K562 (cell line): ENCODE measurements around the gene FRK. TPM values are rescaled to one million over a fixed set of nuclear protein-coding genes. Genes with fewer than 3 reads are reported as not detected.

Experiments
- ATAC-seq: fragments of 200-7000 bp; cut with Tn5 transposase; 3 replicates; pipeline ENCODE4 v1.9.1; 2020; ENCODE audit warnings: moderate library complexity
- BruUV-seq: library from RNA; stranded (reverse); fragments of 400-500 nt; replicated peaks from 2 replicates; lab custom pipeline; 2021; lab: Mats Ljungman, UMichigan
- CTCF ChIA-PET: fragments of 300-600 bp; formaldehyde crosslinking; extraction: SDS; loops from one replicate; lab custom pipeline; 2021; ENCODE audit warnings: low intra/inter-chr PET ratio; lab: Yijun Ruan, JAX
- POLR2A ChIA-PET: fragments of 300-600, 350-650 bp; sonication (Branson Sonifier 250); formaldehyde crosslinking; extraction: SDS; loops from one replicate; lab custom pipeline; 2021; ENCODE audit warnings: antibody characterized with exemption, inconsistent platforms; lab: Yijun Ruan, JAX
- DNase-seq, 4 experiments: peaks; one replicate each; pipeline versions ENCODE4 v3.0.0 to v3.0.0-alpha.2; 2011 to 2018; ENCODE audit warnings: low spot score in 3 of 4, mixed read lengths in 3 of 4; ENCODE audit errors: extremely low read depth in 1 of 4
- FAIRE-seq: peaks from 2 replicates; lab custom pipeline; 2011; peaks lifted over from hg19 to GRCh38; lab: Jason Lieb, UNC
- H2AFZ ChIP-seq: 2 replicates; pipeline ENCODE4 v1.6.0; 2011; ENCODE audit warnings: low read depth, low read length, control low read depth, inconsistent platforms
- H3K27ac ChIP-seq: fragments of 200-600 bp; 3 replicates; pipeline ENCODE4 v1.8.0; 2011; ENCODE audit warnings: low read depth, mild to moderate bottlenecking, control low read depth, inconsistent platforms, low read length, moderate library complexity, mixed read lengths; ENCODE audit errors: extremely low read depth
- H3K27me3 ChIP-seq, 2 experiments: fragments of 300-600 bp in 1 of 2; 2 replicates in 1 of 2; 3 replicates in 1 of 2; pipeline versions ENCODE4 v1.6.0 to v1.8.0; 2011; ENCODE audit warnings: inconsistent platforms in 2 of 2, low read length in 2 of 2, mild to moderate bottlenecking in 1 of 2, mixed read lengths in 1 of 2, moderate library complexity in 1 of 2; ENCODE audit not compliant: control insufficient read depth in 2 of 2, insufficient read depth in 2 of 2
- H3K36me3 ChIP-seq: fragments of 300-600 bp; 3 replicates; pipeline ENCODE4 v1.8.0; 2011; ENCODE audit warnings: mild to moderate bottlenecking, low read length, inconsistent platforms; ENCODE audit not compliant: control insufficient read depth, insufficient read depth
- H3K4me1 ChIP-seq, 2 experiments: fragments of 200-600 bp in 1 of 2; replicated peaks in 1 of 2; 2 replicates in 1 of 2; 3 replicates in 1 of 2; pipeline versions ENCODE4 v1.5.1 to v1.8.0; 2011; ENCODE audit warnings: inconsistent platforms in 2 of 2, low read length in 2 of 2, mild to moderate bottlenecking in 1 of 2, mixed read lengths in 1 of 2, moderate library complexity in 1 of 2; ENCODE audit not compliant: control insufficient read depth in 2 of 2, insufficient read depth in 2 of 2
- H3K4me2 ChIP-seq: 2 replicates; pipeline ENCODE4 v1.6.1; 2011; ENCODE audit warnings: low read length, control low read depth, inconsistent platforms, mixed read lengths; ENCODE audit not compliant: insufficient read depth
- H3K4me3 ChIP-seq: fragments of 200-600 bp; sonication (generic), shearing (Covaris generic); 2 replicates; pipeline ENCODE4 v1.5.1; 2016; ENCODE audit warnings: control low read depth, inconsistent platforms
- H3K79me2 ChIP-seq: fragments of 200-600 bp; 3 replicates; pipeline ENCODE4 v1.8.0; 2011; ENCODE audit warnings: low read length, inconsistent platforms; ENCODE audit not compliant: control insufficient read depth, insufficient read depth
- H3K9ac ChIP-seq, 2 experiments: 2 replicates each; pipeline versions ENCODE4 v1.6.0 to v1.6.1; 2011; ENCODE audit warnings: low read depth in 2 of 2, low read length in 2 of 2, control low read depth in 1 of 2, inconsistent platforms in 1 of 2, mild to moderate bottlenecking in 1 of 2, mixed read lengths in 1 of 2; ENCODE audit not compliant: insufficient read depth in 1 of 2
- H3K9me1 ChIP-seq: one replicate; pipeline ENCODE4 v1.6.0; 2011; ENCODE audit warnings: inconsistent platforms, mild to moderate bottlenecking, low read length, moderate library complexity; ENCODE audit not compliant: control insufficient read depth, insufficient read depth
- H3K9me3 ChIP-seq: replicated peaks from 2 replicates; pipeline ENCODE4 v1.5.1; 2011; ENCODE audit warnings: low read depth, low read length, inconsistent platforms; ENCODE audit not compliant: control insufficient read depth, insufficient read depth
- H4K20me1 ChIP-seq: replicated peaks from 2 replicates; pipeline ENCODE4 v1.6.1; 2011; ENCODE audit warnings: low read length, inconsistent platforms, mixed read lengths; ENCODE audit not compliant: control insufficient read depth, insufficient read depth
- CREB5 ChIP-seq: fragments of 250-450 bp; sonication (Bioruptor Pico); IDR thresholded peaks from 2 replicates; pipeline ENCODE4 v1.5.0; 2020; ENCODE audit warnings: mild to moderate bottlenecking
- DDX20 ChIP-seq: fragments of 450-650 bp; IDR thresholded peaks from 2 replicates; pipeline ENCODE4 v1.6.1; 2016; ENCODE audit warnings: missing genetic modification characterization, low read depth, mild to moderate bottlenecking, missing compliant biosample characterization, moderate library complexity
- EP300 ChIP-seq: IDR thresholded peaks from 2 replicates; pipeline ENCODE4 v1.6.1; 2012; ENCODE audit warnings: low read length, improper control_type of control experiment
- KLF13 ChIP-seq: fragments of 450-650 bp; IDR thresholded peaks from 2 replicates; pipeline ENCODE4 v1.6.1; 2016; ENCODE audit warnings: missing genetic modification characterization, low read depth, mild to moderate bottlenecking, missing compliant biosample characterization, moderate library complexity, borderline replicate concordance
- POLR2G ChIP-seq: fragments of 200-400 bp; formaldehyde crosslinking; IDR thresholded peaks from 2 replicates; pipeline ENCODE4 v1.6.1; 2017; ENCODE audit warnings: low read depth, mild to moderate bottlenecking, antibody characterized with exemption, low read length, moderate library complexity
- TAF7 ChIP-seq: fragments of 450-650 bp; IDR thresholded peaks from 2 replicates; pipeline ENCODE4 v1.6.1; 2016; ENCODE audit warnings: missing genetic modification characterization, missing compliant biosample characterization
- TGIF2 ChIP-seq: sonication (generic); formaldehyde crosslinking; IDR thresholded peaks from 2 replicates; pipeline ENCODE4 v1.8.1; 2022; ENCODE audit warnings: mild to moderate bottlenecking, missing genetic modification reagents, moderate library complexity
- ZNF134 ChIP-seq: fragments of 250-450 bp; sonication (Bioruptor Pico); conservative IDR thresholded peaks from 2 replicates; pipeline ENCODE4 v1.4.0; 2020
- ZNF384 ChIP-seq: IDR thresholded peaks from 2 replicates; pipeline ENCODE4 v1.6.1; 2012; ENCODE audit warnings: low read depth, low read length, improper control_type of control experiment
- ZNF507 ChIP-seq: conservative IDR thresholded peaks from 2 replicates; pipeline ENCODE4 v1.6.1; 2017; ENCODE audit warnings: missing genetic modification characterization, missing compliant biosample characterization
- ZNF655 ChIP-seq: fragments of 250-450 bp; sonication (Bioruptor Pico); IDR thresholded peaks from 2 replicates; pipeline ENCODE4 v1.5.0; 2021
- WGBS: fragments of 100-300 bp; shearing (Covaris generic); methylation state at CpG from one replicate; pipeline ENCODE4 v1.1.6; 2016; ENCODE audit warnings: low coverage, mixed read lengths; ENCODE audit not compliant: insufficient coverage; ENCODE audit errors: missing lambda C conversion rate; 5-methylcytosine and 5-hydroxymethylcytosine counted together
- in situ Hi-C: fragments of 300-500 bp; cut with MboI; formaldehyde crosslinking; loops from 4 replicates; pipeline ENCODE4 v1.15.0; 2018; ENCODE audit warnings: inconsistent platforms, mixed read lengths
- intact Hi-C: fragments of 100-400 bp; cut with micrococcal nuclease; formaldehyde crosslinking; loops from 2 replicates; pipeline ENCODE4 v1.14.2; 2022
- polyA plus RNA-seq, 8 experiments: library from polyadenylated mRNA; depleted of rRNA in 4 of 8; stranded (reverse) in 5 of 8; unstranded in 3 of 8; fragments of >200 nt; fragmentation: Nextera tagmentation in 2 of 8; fragmentation: Illumina TruSeq in 1 of 8; extraction: Ambion mirVana in 2 of 8; extraction: Trizol in 1 of 8; gene quantifications; 2 replicates each; pipeline versions ENCODE4 v1.2.1 to v1.2.3, GENCODE V29; 2011 to 2014; ENCODE audit warnings: inconsistent platforms in 1 of 8, missing spikeins in 1 of 8
- total RNA-seq, 7 experiments: library from RNA; depleted of rRNA in 6 of 7; stranded (reverse); fragments of >200 nt in 6 of 7; fragmentation: Illumina TruSeq in 2 of 7; extraction: Trizol in 2 of 7; gene quantifications; 2 replicates each; pipeline versions ENCODE4 v1.2.1 to v1.2.3, GENCODE V29; 2011 to 2021; ENCODE audit warnings: low replicate concordance in 1 of 7

FRK gene
- total and polyA plus RNA-seq, 9 of the 15 experiments (the other 6 are each of a cell fraction or from before 2014, with no cell fraction given), result 0.01 to 0.29 (median 0.09) TPM

DNA sequence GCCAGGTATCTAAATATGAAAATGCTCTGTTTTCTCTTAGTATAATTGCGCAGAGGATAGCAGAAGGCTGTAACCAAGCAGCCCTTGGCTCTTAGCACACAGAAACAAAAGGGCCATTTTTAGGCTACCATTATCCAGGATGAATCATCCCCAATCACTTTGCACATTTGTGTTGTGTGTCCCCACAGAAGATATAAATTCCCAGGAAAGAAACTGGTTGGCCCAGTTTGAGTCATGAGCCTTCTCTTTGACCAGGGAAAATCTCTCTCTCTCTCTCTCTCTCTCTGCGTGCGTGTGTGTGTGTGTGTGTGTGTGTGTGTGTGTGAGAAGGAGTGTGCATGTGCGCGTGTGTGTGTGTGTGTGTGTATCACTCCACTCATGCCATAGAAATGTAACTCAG is 178.5 kb downstream of the FRK start:
- Histone ChIP-seq H3K79me2 (no peaks in the 10 kb centered on the region), H3K36me3 (no peaks in the 10 kb centered on the region), H3K4me1 (no peaks in the 10 kb centered on the region), H4K20me1 (no peaks in the 10 kb centered on the region), H2AFZ (no peak overlapping the region), H3K9me3 (no peaks in the 10 kb centered on the region), H3K27me3 (no peaks in the 10 kb centered on the region), H3K9ac (no peak overlapping the region), H3K27ac (no peak overlapping the region), H3K9me1 (no peaks in the 10 kb centered on the region), H3K4me3 (no peak overlapping the region), H3K4me2 (no peak overlapping the region)
- DNase-seq (no peak), FAIRE-seq (no peak), ATAC-seq (no peak)
- in situ Hi-C loops (no loop called here), intact Hi-C loops (no loop called here)
- no TSS peak for BruUV-seq
- CTCF ChIA-PET, result no interaction called here
- TF ChIP-seq CREB5 (CRISPR knock-in tag) (no peak), ZNF384 (no peak), POLR2G (no peak), ZNF507 (tag) (no peak), TAF7 (tag) (no peak), EP300 (no peak), ZNF134 (CRISPR knock-in tag) (no peak), KLF13 (tag) (no peak), DDX20 (tag) (no peak), TGIF2 (CRISPR knock-in tag) (no peak), ZNF655 (CRISPR knock-in tag) (no peak)
- WGBS, result 0% methylated on average over 3 of the region's 5 CpGs
- POLR2A ChIA-PET, result no interaction called here

Other genes starting within 250 kb of the FRK start
- gene NT5DC1, start 40.0 kb upstream of the FRK start, total RNA-seq (2014; rRNA removed), result 4.9 and 12.0 TPM in 2 replicates
- 16.3 and 22.2 TPM in 2 replicates for gene NT5DC1, start 40.0 kb upstream of the FRK start, total RNA-seq (2014; rRNA removed; fragmentation: Illumina TruSeq; extraction: Trizol)
- 16.1 and 18.7 TPM in 2 replicates for gene NT5DC1, start 40.0 kb upstream of the FRK start, total RNA-seq (2015; rRNA removed; fragmentation: Illumina TruSeq; extraction: Trizol)
- gene NT5DC1, start 40.0 kb upstream of the FRK start, total RNA-seq (2021), result 28.5 and 31.8 TPM in 2 replicates
- gene NT5DC1, start 40.0 kb upstream of the FRK start, polyA plus RNA-seq (2011; rRNA removed), result 18.3 and 19.6 TPM in 2 replicates
- gene NT5DC1, start 40.0 kb upstream of the FRK start, polyA plus RNA-seq (2014; fragmentation: Illumina TruSeq; extraction: Trizol), result 14.5 and 22.2 TPM in 2 replicates
- gene NT5DC1, start 40.0 kb upstream of the FRK start, polyA plus RNA-seq (2014; fragmentation: Nextera tagmentation; extraction: Ambion mirVana), result 10 to 100 TPM; 15.7 to 20.5 TPM
- gene NT5DC1, start 40.0 kb upstream of the FRK start, polyA plus RNA-seq (2014; rRNA removed), result 15.9 and 20.7 TPM in 2 replicates
- not detected in 2 replicates for gene COL10A1, start 65.2 kb upstream of the FRK start, total RNA-seq (2014; rRNA removed)
- not detected in 2 replicates for gene COL10A1, start 65.2 kb upstream of the FRK start, total RNA-seq (2014; rRNA removed; fragmentation: Illumina TruSeq; extraction: Trizol)
- gene COL10A1, start 65.2 kb upstream of the FRK start, total RNA-seq (2015; rRNA removed; fragmentation: Illumina TruSeq; extraction: Trizol), result not detected in 2 replicates
- gene COL10A1, start 65.2 kb upstream of the FRK start, total RNA-seq (2021), result not detected in 2 replicates
- gene COL10A1, start 65.2 kb upstream of the FRK start, polyA plus RNA-seq (2011; rRNA removed), result not detected in 2 replicates
- 0.06 TPM in 1 of 2 replicates, not detected in the other for gene COL10A1, start 65.2 kb upstream of the FRK start, polyA plus RNA-seq (2014; fragmentation: Illumina TruSeq; extraction: Trizol)
- gene COL10A1, start 65.2 kb upstream of the FRK start, polyA plus RNA-seq (2014; fragmentation: Nextera tagmentation; extraction: Ambion mirVana), result under 1 TPM in 1 of 2 experiments, not detected in 1; 0.08 TPM
- gene COL10A1, start 65.2 kb upstream of the FRK start, polyA plus RNA-seq (2014; rRNA removed), result not detected in 2 replicates
- 9.1 and 9.3 TPM in 2 replicates for gene TSPYL4, start 193.2 kb upstream of the FRK start, total RNA-seq (2014; rRNA removed)
- 5.3 and 6.4 TPM in 2 replicates for gene TSPYL4, start 193.2 kb upstream of the FRK start, total RNA-seq (2014; rRNA removed; fragmentation: Illumina TruSeq; extraction: Trizol)
- gene TSPYL4, start 193.2 kb upstream of the FRK start, total RNA-seq (2015; rRNA removed; fragmentation: Illumina TruSeq; extraction: Trizol), result 6.3 and 6.5 TPM in 2 replicates
- 10.4 and 10.9 TPM in 2 replicates for gene TSPYL4, start 193.2 kb upstream of the FRK start, total RNA-seq (2021)
- gene TSPYL4, start 193.2 kb upstream of the FRK start, polyA plus RNA-seq (2011; rRNA removed), result 18.0 and 18.7 TPM in 2 replicates
- gene TSPYL4, start 193.2 kb upstream of the FRK start, polyA plus RNA-seq (2014; fragmentation: Illumina TruSeq; extraction: Trizol), result 12.1 and 13.5 TPM in 2 replicates
- under 1 TPM; 0.69 to 0.81 TPM for gene TSPYL4, start 193.2 kb upstream of the FRK start, polyA plus RNA-seq (2014; fragmentation: Nextera tagmentation; extraction: Ambion mirVana)
- 12.9 and 13.0 TPM in 2 replicates for gene TSPYL4, start 193.2 kb upstream of the FRK start, polyA plus RNA-seq (2014; rRNA removed)
- gene TSPYL1, start 219.0 kb upstream of the FRK start, total RNA-seq (2014; rRNA removed), result 42.7 and 47.8 TPM in 2 replicates
- gene TSPYL1, start 219.0 kb upstream of the FRK start, total RNA-seq (2014; rRNA removed; fragmentation: Illumina TruSeq; extraction: Trizol), result 44.8 and 47.9 TPM in 2 replicates
- 47.8 and 49.3 TPM in 2 replicates for gene TSPYL1, start 219.0 kb upstream of the FRK start, total RNA-seq (2015; rRNA removed; fragmentation: Illumina TruSeq; extraction: Trizol)
- 52.9 and 56.8 TPM in 2 replicates for gene TSPYL1, start 219.0 kb upstream of the FRK start, total RNA-seq (2021)
- 28.2 and 28.5 TPM in 2 replicates for gene TSPYL1, start 219.0 kb upstream of the FRK start, polyA plus RNA-seq (2011; rRNA removed)
- 33.9 and 36.6 TPM in 2 replicates for gene TSPYL1, start 219.0 kb upstream of the FRK start, polyA plus RNA-seq (2014; fragmentation: Illumina TruSeq; extraction: Trizol)
- gene TSPYL1, start 219.0 kb upstream of the FRK start, polyA plus RNA-seq (2014; fragmentation: Nextera tagmentation; extraction: Ambion mirVana), result 10 to 100 TPM; 26.1 to 37.9 TPM
- 23.1 and 26.6 TPM in 2 replicates for gene TSPYL1, start 219.0 kb upstream of the FRK start, polyA plus RNA-seq (2014; rRNA removed)